Measurements from ENCODE around the gene NPRL2. TPM values are rescaled to one million over a fixed set of nuclear protein-coding genes. Genes with fewer than 3 reads are reported as not detected.

Gene NPRL2
- 18.0 and 19.0 TPM in 2 replicates for total RNA-seq

DNA sequence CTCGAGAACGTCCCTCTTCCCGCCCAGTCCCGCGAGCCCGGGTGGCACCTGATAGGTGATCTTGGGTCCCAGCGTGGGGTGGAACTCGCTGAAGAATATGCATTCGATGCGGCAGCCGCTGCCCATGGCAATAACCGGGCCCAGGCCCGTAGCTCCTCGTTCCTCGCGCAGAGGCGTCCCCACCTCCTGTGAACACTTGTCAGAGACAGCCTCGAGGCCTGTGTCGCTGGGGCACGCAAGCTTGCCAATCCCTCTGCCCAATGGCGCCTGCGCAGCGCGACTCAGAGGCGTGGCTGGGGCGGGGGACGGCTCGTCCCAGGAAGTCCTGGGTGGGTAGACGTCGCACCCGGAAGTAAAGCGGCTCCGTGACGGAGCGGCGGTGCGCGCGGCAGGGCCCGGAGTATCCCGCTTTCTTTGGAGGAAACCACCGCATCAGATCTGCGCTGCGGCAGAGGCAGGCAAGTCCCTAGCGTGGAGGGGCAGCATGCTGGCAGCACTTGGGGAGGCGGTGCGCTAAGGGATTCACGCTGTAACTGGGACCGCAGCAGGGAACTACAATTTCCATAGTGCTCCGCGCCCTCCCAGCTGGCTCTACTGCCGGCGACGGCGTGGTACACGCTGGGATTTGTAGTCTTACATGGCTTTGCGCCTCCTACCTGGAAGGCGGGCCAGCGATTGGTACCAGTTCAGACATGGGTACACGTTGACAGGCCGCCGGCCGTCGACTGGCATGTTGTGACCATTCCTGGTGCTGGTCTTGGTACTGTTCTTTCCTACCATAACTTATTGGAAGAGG, at the start of gene NPRL2, which contains the start of gene CYB561D2:
TSS of gene NPRL2 (minus strand) at position 249 of the 796 bp plus-strand sequence. CDS start at position 126, 123 bp downstream.
TSS of gene CYB561D2 (plus strand) at position 336 of the 796 bp plus-strand sequence. CDS start 572 bp downstream, outside the sequence.
- peak; percentile 75 for DNase-seq (ENCODE audit: low read depth)
- Histone ChIP-seq H3K4me3 (ENCODE audit: low read depth, low read length) (peak within 1 kb of the TSS; percentile 78), H3K27me3 (ENCODE audit: control insufficient read depth, insufficient read depth, low read length) (no peaks in the 10 kb centered on the region), H3K36me3 (ENCODE audit: control insufficient read depth, insufficient read depth, low read length) (peaks cover 1% of the 10 kb centered on the region)
- TF ChIP-seq, protein P1, sequence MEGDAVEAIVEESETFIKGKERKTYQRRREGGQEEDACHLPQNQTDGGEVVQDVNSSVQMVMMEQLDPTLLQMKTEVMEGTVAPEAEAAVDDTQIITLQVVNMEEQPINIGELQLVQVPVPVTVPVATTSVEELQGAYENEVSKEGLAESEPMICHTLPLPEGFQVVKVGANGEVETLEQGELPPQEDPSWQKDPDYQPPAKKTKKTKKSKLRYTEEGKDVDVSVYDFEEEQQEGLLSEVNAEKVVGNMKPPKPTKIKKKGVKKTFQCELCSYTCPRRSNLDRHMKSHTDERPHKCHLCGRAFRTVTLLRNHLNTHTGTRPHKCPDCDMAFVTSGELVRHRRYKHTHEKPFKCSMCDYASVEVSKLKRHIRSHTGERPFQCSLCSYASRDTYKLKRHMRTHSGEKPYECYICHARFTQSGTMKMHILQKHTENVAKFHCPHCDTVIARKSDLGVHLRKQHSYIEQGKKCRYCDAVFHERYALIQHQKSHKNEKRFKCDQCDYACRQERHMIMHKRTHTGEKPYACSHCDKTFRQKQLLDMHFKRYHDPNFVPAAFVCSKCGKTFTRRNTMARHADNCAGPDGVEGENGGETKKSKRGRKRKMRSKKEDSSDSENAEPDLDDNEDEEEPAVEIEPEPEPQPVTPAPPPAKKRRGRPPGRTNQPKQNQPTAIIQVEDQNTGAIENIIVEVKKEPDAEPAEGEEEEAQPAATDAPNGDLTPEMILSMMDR (IDR thresholded peaks at IDR 0.05; ENCODE audit: insufficient read depth, low read length, poor library complexity, severe bottlenecking): no peak

DNA sequence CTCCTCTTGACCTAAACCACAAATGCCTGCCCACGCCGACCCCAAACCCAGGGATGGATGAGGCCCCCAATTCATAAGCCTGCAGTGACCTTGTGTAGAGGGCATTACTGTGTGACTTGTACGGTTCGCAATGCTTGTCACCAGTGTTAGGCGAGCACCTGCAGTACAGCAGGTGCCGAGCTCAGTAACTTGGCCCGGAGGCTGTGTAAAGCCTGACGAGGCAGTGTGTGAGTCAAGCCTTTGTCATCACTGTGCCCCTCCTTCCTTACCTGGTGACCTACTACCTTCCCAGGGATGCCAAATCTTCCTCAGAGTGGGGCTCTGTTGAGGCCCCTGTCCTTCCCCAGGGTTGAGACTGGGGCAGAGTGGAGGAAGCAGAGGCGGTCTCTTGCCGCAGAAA, 45.9 kb upstream of the NPRL2 start:
- TF ChIP-seq, protein P1 (IDR thresholded peaks at IDR 0.05; ENCODE audit: insufficient read depth, low read length, poor library complexity, severe bottlenecking): no peak
- Histone ChIP-seq H3K4me3 (ENCODE audit: low read depth, low read length) (no peak overlapping the region), H3K36me3 (ENCODE audit: control insufficient read depth, insufficient read depth, low read length) (no peaks in the 10 kb centered on the region), H3K27me3 (ENCODE audit: control insufficient read depth, insufficient read depth, low read length) (peaks cover 10% of the 10 kb centered on the region)
- no peak for DNase-seq (ENCODE audit: low read depth)

DNA sequence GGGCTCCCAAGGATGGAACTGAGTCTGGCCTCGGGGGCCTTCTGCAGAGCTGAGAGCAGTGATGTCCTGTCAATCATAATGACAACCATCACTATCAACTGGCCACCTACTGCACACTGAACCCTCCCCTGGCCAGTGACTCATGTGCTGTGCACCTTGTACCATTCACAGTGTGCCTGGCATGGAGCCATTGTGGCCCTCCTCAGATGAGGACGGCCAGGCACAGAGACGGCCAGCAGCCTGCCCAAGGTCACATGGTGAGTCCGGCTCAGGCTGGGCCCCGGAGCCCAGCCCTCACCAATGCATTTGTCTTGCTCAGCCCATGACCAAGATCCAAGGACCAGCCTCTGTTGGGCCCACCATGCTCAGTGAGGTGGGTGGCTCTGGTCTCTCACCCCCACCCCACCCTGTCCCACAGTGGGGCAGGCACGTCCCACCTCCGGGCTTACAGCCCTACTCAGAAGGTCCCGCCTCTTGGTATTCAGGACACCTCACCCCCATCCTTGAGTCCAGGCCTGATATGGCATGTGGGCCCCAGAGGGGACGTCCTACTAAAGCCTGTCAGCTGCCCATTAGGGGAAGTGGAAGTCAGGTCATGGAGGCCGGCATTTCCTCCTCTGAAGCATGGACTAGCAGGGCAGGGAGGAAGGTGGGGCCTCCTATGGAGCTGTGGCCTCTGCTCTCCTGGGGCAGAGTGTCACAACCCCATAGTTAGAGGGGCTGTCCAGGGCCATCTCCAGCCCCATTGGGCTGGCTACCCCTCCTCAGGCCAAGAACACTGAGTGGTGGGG, 44.7 kb upstream of the NPRL2 start:
- DNase-seq (ENCODE audit: low read depth): no peak
- no peak overlapping the region for H3K4me3 ChIP-seq (ENCODE audit: low read depth, low read length)
- peaks cover 10% of the 10 kb centered on the region for H3K27me3 ChIP-seq (ENCODE audit: control insufficient read depth, insufficient read depth, low read length)
- H3K36me3 ChIP-seq (ENCODE audit: control insufficient read depth, insufficient read depth, low read length): no peaks in the 10 kb centered on the region
- TF ChIP-seq, protein P1 (IDR thresholded peaks at IDR 0.05; ENCODE audit: insufficient read depth, low read length, poor library complexity, severe bottlenecking): no peak

GRCh38 chr3:50393061-50393460, 42.5 kb upstream of the NPRL2 start:
- Histone ChIP-seq H3K4me3 (ENCODE audit: low read depth, low read length) (no peak overlapping the region), H3K27me3 (ENCODE audit: control insufficient read depth, insufficient read depth, low read length) (peaks cover 8% of the 10 kb centered on the region), H3K36me3 (ENCODE audit: control insufficient read depth, insufficient read depth, low read length) (no peaks in the 10 kb centered on the region)
- no peak for DNase-seq (ENCODE audit: low read depth)
- TF ChIP-seq, protein P1 (IDR thresholded peaks at IDR 0.05; ENCODE audit: insufficient read depth, low read length, poor library complexity, severe bottlenecking): no peak

GRCh38 chr3:50392101-50392715, 41.6 kb upstream of the NPRL2 start:
- TF ChIP-seq, protein P1 (IDR thresholded peaks at IDR 0.05; ENCODE audit: insufficient read depth, low read length, poor library complexity, severe bottlenecking): no peak
- Histone ChIP-seq H3K27me3 (ENCODE audit: control insufficient read depth, insufficient read depth, low read length) (peaks cover 10% of the 10 kb centered on the region), H3K4me3 (ENCODE audit: low read depth, low read length) (no peak overlapping the region), H3K36me3 (ENCODE audit: control insufficient read depth, insufficient read depth, low read length) (no peaks in the 10 kb centered on the region)
- no peak for DNase-seq (ENCODE audit: low read depth)
